WTC11 (cell line): ENCODE measurements around the gene SFTPD. TPM values are rescaled to one million over a fixed set of nuclear protein-coding genes. Genes with fewer than 3 reads are reported as not detected.
"Not testable (repeated sequence)": the region's sequence is repeated elsewhere in the genome, so short reads cannot be mapped to it uniquely, and the experiment has no call there.

Experiments used
- ATAC-seq: fragments of 200-7000 bp; cut with Tn5 transposase; 2 replicates; pipeline ENCODE4 v1.10.0; 2021; ENCODE audit warnings: mild to moderate bottlenecking, moderate library complexity
- CTCF ChIA-PET: fragments of 300-600 bp; sonication (Branson Sonifier 250); formaldehyde crosslinking; loops from one replicate; lab custom pipeline; 2021; ENCODE audit warnings: antibody characterized with exemption; lab: Charles Lee
- POLR2A ChIA-PET: fragments of 350-600 bp; sonication (Branson Sonifier 250); formaldehyde crosslinking; loops from one replicate; lab custom pipeline; 2021; ENCODE audit warnings: antibody characterized with exemption; lab: Charles Lee
- DNase-seq: peaks from one replicate; pipeline ENCODE4 v3.0.0; 2021; ENCODE audit warnings: low spot score
- H3K27ac Mint-ChIP-seq: 2 replicates; pipeline ENCODE4 v1.8.0; 2021; ENCODE audit warnings: mixed read lengths
- H3K27me3 Mint-ChIP-seq: 2 replicates; pipeline ENCODE4 v1.8.0; 2021; ENCODE audit warnings: low read depth, mild to moderate bottlenecking, moderate library complexity, mixed read lengths
- H3K36me3 Mint-ChIP-seq: 2 replicates; pipeline ENCODE4 v1.8.0; 2021; ENCODE audit warnings: mixed read lengths
- H3K4me1 Mint-ChIP-seq: 2 replicates; pipeline ENCODE4 v1.8.0; 2022; ENCODE audit warnings: mixed read lengths
- H3K4me3 Mint-ChIP-seq: 2 replicates; pipeline ENCODE4 v1.8.0; 2021; ENCODE audit warnings: mild to moderate bottlenecking, moderate library complexity, mixed read lengths
- H3K9me3 Mint-ChIP-seq: 2 replicates; pipeline ENCODE4 v1.8.0; 2021; ENCODE audit warnings: mixed read lengths
- ARID4B ChIP-seq: sonication (generic); formaldehyde crosslinking; IDR thresholded peaks from 2 replicates; pipeline ENCODE4 v1.8.0; 2023; ENCODE audit warnings: missing genetic modification reagents, mild to moderate bottlenecking, borderline replicate concordance
- E2F4 ChIP-seq: sonication (generic); formaldehyde crosslinking; IDR thresholded peaks from 2 replicates; pipeline ENCODE4 v1.8.1; 2022; ENCODE audit warnings: low read depth, mild to moderate bottlenecking, moderate library complexity, missing genetic modification reagents, borderline replicate concordance
- ESRRA ChIP-seq: sonication (generic); formaldehyde crosslinking; IDR thresholded peaks from 2 replicates; pipeline ENCODE4 v1.8.1; 2022; ENCODE audit warnings: mild to moderate bottlenecking, missing genetic modification reagents, borderline replicate concordance
- ETV6 ChIP-seq: sonication (generic); formaldehyde crosslinking; IDR thresholded peaks from 2 replicates; pipeline ENCODE4 v1.8.1; 2022; ENCODE audit warnings: mild to moderate bottlenecking, missing genetic modification reagents
- FOXK1 ChIP-seq: sonication (generic); formaldehyde crosslinking; IDR thresholded peaks from 2 replicates; pipeline ENCODE4 v1.8.0; 2022; ENCODE audit warnings: mild to moderate bottlenecking, moderate library complexity, missing genetic modification reagents
- FOXP1 ChIP-seq: sonication (generic); formaldehyde crosslinking; IDR thresholded peaks from 2 replicates; pipeline ENCODE4 v1.8.0; 2022; ENCODE audit warnings: missing genetic modification reagents, mild to moderate bottlenecking, moderate library complexity, borderline replicate concordance
- KAT7 ChIP-seq: sonication (generic); formaldehyde crosslinking; IDR thresholded peaks from 2 replicates; pipeline ENCODE4 v1.8.1; 2023; ENCODE audit warnings: missing genetic modification reagents, mild to moderate bottlenecking, borderline replicate concordance
- MAX ChIP-seq: sonication (generic); formaldehyde crosslinking; IDR thresholded peaks from 2 replicates; pipeline ENCODE4 v1.8.0; 2022; ENCODE audit warnings: mild to moderate bottlenecking, missing genetic modification reagents
- MLX ChIP-seq: sonication (generic); formaldehyde crosslinking; IDR thresholded peaks from 2 replicates; pipeline ENCODE4 v1.8.1; 2023; ENCODE audit warnings: mild to moderate bottlenecking, missing genetic modification reagents, moderate library complexity
- PRDM15 ChIP-seq: sonication (generic); formaldehyde crosslinking; IDR thresholded peaks from 2 replicates; pipeline ENCODE4 v1.8.0; 2022; ENCODE audit warnings: missing genetic modification reagents
- TCF7 ChIP-seq: sonication (generic); formaldehyde crosslinking; IDR thresholded peaks from 2 replicates; pipeline ENCODE4 v1.8.0; 2022; ENCODE audit warnings: mild to moderate bottlenecking, low read depth, missing genetic modification reagents, moderate library complexity
- TEAD1 ChIP-seq: sonication (generic); formaldehyde crosslinking; IDR thresholded peaks from 2 replicates; pipeline ENCODE4 v1.8.0; 2022; ENCODE audit warnings: mild to moderate bottlenecking, missing genetic modification reagents
- ZNF121 ChIP-seq: sonication (generic); formaldehyde crosslinking; IDR thresholded peaks from 2 replicates; pipeline ENCODE4 v1.8.0; 2023; ENCODE audit warnings: missing genetic modification reagents
- ZNF138 ChIP-seq: sonication (generic); formaldehyde crosslinking; conservative IDR thresholded peaks from 2 replicates; pipeline ENCODE4 v1.8.1; 2022; ENCODE audit warnings: mild to moderate bottlenecking, moderate library complexity, missing genetic modification reagents
- ZNF219 ChIP-seq: sonication (generic); formaldehyde crosslinking; IDR thresholded peaks from 2 replicates; pipeline ENCODE4 v1.8.0; 2023; ENCODE audit warnings: missing genetic modification reagents, mild to moderate bottlenecking, borderline replicate concordance
- ZNF232 ChIP-seq: sonication (generic); formaldehyde crosslinking; IDR thresholded peaks from 2 replicates; pipeline ENCODE4 v1.8.0; 2022; ENCODE audit warnings: mild to moderate bottlenecking, missing genetic modification reagents
- ZNF317 ChIP-seq: sonication (generic); formaldehyde crosslinking; IDR thresholded peaks from 2 replicates; pipeline ENCODE4 v1.8.1; 2023; ENCODE audit warnings: low read depth, mild to moderate bottlenecking, moderate library complexity, missing genetic modification reagents, borderline replicate concordance
- ZNF671 ChIP-seq: fragments of 250-450 bp; sonication (Bioruptor Pico); IDR thresholded peaks from 2 replicates; pipeline ENCODE4 v1.8.0; 2021; ENCODE audit warnings: mild to moderate bottlenecking
- total RNA-seq: library from RNA; stranded (reverse); gene quantifications from 3 replicates; pipeline ENCODE4 v1.2.3, GENCODE V29; 2021

SFTPD gene
- total RNA-seq, 1 experiment from 2014 or later, result 0.66 TPM

GRCh38 chr10:79994556-79994955, 45.7 kb upstream of the SFTPD start:
- Mint-ChIP-seq H3K27me3 (peaks cover 13% of the 10 kb centered on the region), H3K4me3 (no peak overlapping the region), H3K4me1 (no peaks in the 10 kb centered on the region), H3K27ac (no peak overlapping the region), H3K36me3 (peaks cover 11% of the 10 kb centered on the region), H3K9me3 (peaks cover 15% of the 10 kb centered on the region)
- TF ChIP-seq ZNF671 (CRISPR knock-in tag) (no peak), FOXK1 (CRISPR knock-in tag) (no peak), ARID4B (CRISPR knock-in tag) (no peak), E2F4 (CRISPR knock-in tag) (no peak)
- ATAC-seq, result no peak
- POLR2A ChIA-PET, result interaction anchor here (0.7 kb wide), 1 partner anchor 57 kb away, joined by 6 read pairs; no protein-coding TSS in a partner anchor
- DNase-seq, result no peak
- CTCF ChIA-PET, result interaction anchor here (1.0 kb wide), 1 partner anchor 53 kb away, joined by 4 read pairs; no protein-coding TSS in a partner anchor

GRCh38 chr10:79988199-79988598, 39.3 kb upstream of the SFTPD start:
- H3K27ac Mint-ChIP-seq, ATAC-seq, H3K4me1 Mint-ChIP-seq, CTCF ChIA-PET, DNase-seq, POLR2A ChIA-PET, H3K4me3 Mint-ChIP-seq: not testable (repeated sequence)
- peaks cover 42% of the 10 kb centered on the region for H3K27me3 Mint-ChIP-seq
- peaks cover 14% of the 10 kb centered on the region for H3K36me3 Mint-ChIP-seq
- peaks cover 23% of the 10 kb centered on the region for H3K9me3 Mint-ChIP-seq

GRCh38 chr10:79986661-79987060, 37.8 kb upstream of the SFTPD start:
- DNase-seq, POLR2A ChIA-PET, ATAC-seq, H3K4me1 Mint-ChIP-seq, CTCF ChIA-PET, H3K4me3 Mint-ChIP-seq, H3K27ac Mint-ChIP-seq: not testable (repeated sequence)
- Mint-ChIP-seq H3K9me3 (peaks cover 23% of the 10 kb centered on the region), H3K27me3 (peaks cover 52% of the 10 kb centered on the region), H3K36me3 (peaks cover 14% of the 10 kb centered on the region)

- H3K4me1 Mint-ChIP-seq, result peaks cover 6% of the 10 kb centered on the region
- TF ChIP-seq MAX (CRISPR knock-in tag) (no peak), TEAD1 (CRISPR knock-in tag) (no peak), ZNF317 (CRISPR knock-in tag) (no peak), ETV6 (no peak), ZNF121 (no peak), KAT7 (CRISPR knock-in tag) (no peak), TCF7 (CRISPR knock-in tag) (no peak), ESRRA (CRISPR knock-in tag) (no peak), ZNF138 (CRISPR knock-in tag) (no peak), FOXP1 (no peak), ZNF671 (CRISPR knock-in tag) (no peak), ZNF219 (no peak), PRDM15 (CRISPR knock-in tag) (no peak), ZNF232 (CRISPR knock-in tag) (no peak), MLX (CRISPR knock-in tag) (no peak)
Observed at GRCh38 chr10:79985481-79986072, 36.7 kb upstream of the SFTPD start.

More at GRCh38 chr10:79985481-79986072, 36.7 kb upstream of the SFTPD start:
- Mint-ChIP-seq H3K36me3 (peaks cover 11% of the 10 kb centered on the region), H3K27me3 (peaks cover 53% of the 10 kb centered on the region), H3K4me3 (no peak overlapping the region), H3K27ac (no peak overlapping the region), H3K9me3 (peaks cover 18% of the 10 kb centered on the region)
- POLR2A ChIA-PET, result no interaction called here
- DNase-seq (no peak), ATAC-seq (no peak)
- CTCF ChIA-PET, result no interaction called here
